Trophoblast cell (in vitro differentiated cells and primary cell): ENCODE results near the gene OSBPL3.

Experiments
- DNase-seq, 2 donors: peaks; one replicate each; pipeline ENCODE4 v3.0.0-alpha.2; 2016
- H2AFZ ChIP-seq: 2 replicates; pipeline ENCODE4 v1.6.1; 2013; ENCODE audit warnings: low read length, moderate library complexity, mild to moderate bottlenecking; ENCODE audit not compliant: insufficient read depth, poor library complexity
- H2AK5ac ChIP-seq: 2 replicates; pipeline ENCODE4 v1.6.1; 2013; ENCODE audit warnings: mild to moderate bottlenecking, low read length
- H2BK120ac ChIP-seq: 2 replicates; pipeline ENCODE4 v1.6.1; 2013; ENCODE audit warnings: low read length, mild to moderate bottlenecking, moderate library complexity; ENCODE audit not compliant: insufficient read depth, poor library complexity
- H2BK12ac ChIP-seq: 2 replicates; pipeline ENCODE4 v1.6.1; 2013; ENCODE audit warnings: mild to moderate bottlenecking, low read length, moderate library complexity
- H2BK5ac ChIP-seq: 2 replicates; pipeline ENCODE4 v1.6.1; 2013; ENCODE audit warnings: low read length, low read depth, moderate library complexity, mild to moderate bottlenecking; ENCODE audit not compliant: poor library complexity
- H3K14ac ChIP-seq: 2 replicates; pipeline ENCODE4 v1.6.1; 2013; ENCODE audit warnings: mild to moderate bottlenecking, low read length
- H3K18ac ChIP-seq: 2 replicates; pipeline ENCODE4 v1.6.1; 2013; ENCODE audit warnings: mild to moderate bottlenecking, low read length
- H3K23ac ChIP-seq: 2 replicates; pipeline ENCODE4 v1.6.1; 2013; ENCODE audit warnings: low read length
- H3K27ac ChIP-seq: 2 replicates; pipeline ENCODE4 v1.5.1; 2013; ENCODE audit warnings: low read depth, mild to moderate bottlenecking, inconsistent platforms, low read length, moderate library complexity
- H3K27me3 ChIP-seq: 2 replicates; pipeline ENCODE4 v1.6.1; 2013; ENCODE audit warnings: inconsistent platforms, mild to moderate bottlenecking, low read length, moderate library complexity; ENCODE audit not compliant: insufficient read depth
- H3K36me3 ChIP-seq, 2 experiments: 1 replicate in 1 of 2; 2 replicates in 1 of 2; pipeline ENCODE4 v1.6.1; 2013; ENCODE audit warnings: low read length in 2 of 2, mild to moderate bottlenecking in 2 of 2, moderate library complexity in 1 of 2; ENCODE audit not compliant: insufficient read depth in 2 of 2, control insufficient read depth in 1 of 2
- H3K4ac ChIP-seq: 2 replicates; pipeline ENCODE4 v1.6.1; 2013; ENCODE audit warnings: low read depth, mild to moderate bottlenecking, low read length, moderate library complexity
- H3K4me1 ChIP-seq, 2 experiments: 1 replicate in 1 of 2; 2 replicates in 1 of 2; pipeline ENCODE4 v1.6.1; 2013; ENCODE audit warnings: low read length in 2 of 2, mild to moderate bottlenecking in 2 of 2, moderate library complexity in 1 of 2; ENCODE audit not compliant: insufficient read depth in 2 of 2, control insufficient read depth in 1 of 2
- H3K4me2 ChIP-seq: 2 replicates; pipeline ENCODE4 v1.6.1; 2013; ENCODE audit warnings: inconsistent platforms, mild to moderate bottlenecking, low read length, moderate library complexity
- H3K4me3 ChIP-seq: 2 replicates; pipeline ENCODE4 v1.5.1; 2013; ENCODE audit warnings: mild to moderate bottlenecking, low read depth, low read length, inconsistent platforms
- H3K79me1 ChIP-seq: one replicate; pipeline ENCODE4 v1.6.1; 2013; ENCODE audit warnings: low read length
- H3K79me2 ChIP-seq: 2 replicates; pipeline ENCODE4 v1.6.1; 2013; ENCODE audit warnings: low read length, mild to moderate bottlenecking; ENCODE audit not compliant: control insufficient read depth, insufficient read depth, poor library complexity
- H3K9ac ChIP-seq: 2 replicates; pipeline ENCODE4 v1.6.1; 2013; ENCODE audit warnings: mild to moderate bottlenecking, low read length
- H3K9me3 ChIP-seq: 2 replicates; pipeline ENCODE4 v1.6.1; 2013; ENCODE audit warnings: low read depth, mild to moderate bottlenecking, control low read depth, inconsistent platforms, low read length; ENCODE audit not compliant: insufficient read depth
- H4K12ac ChIP-seq: 2 replicates; pipeline ENCODE4 v1.6.1; 2013; ENCODE audit warnings: low read depth, mild to moderate bottlenecking, low read length, moderate library complexity
- H4K8ac ChIP-seq: 2 replicates; pipeline ENCODE4 v1.6.1; 2013; ENCODE audit warnings: low read depth, mild to moderate bottlenecking, low read length, moderate library complexity
- H4K91ac ChIP-seq: one replicate; pipeline ENCODE4 v1.6.1; 2013; ENCODE audit warnings: low read depth, mild to moderate bottlenecking, low read length, moderate library complexity
- WGBS: extraction: QIAGEN DNeasy Blood & Tissue Kit; methylation state at CpG from one replicate; pipeline ENCODE4 v1.1.7; 2013; ENCODE audit warnings: missing lambda C conversion rate; ENCODE audit not compliant: insufficient read length, insufficient coverage; ENCODE audit errors: extremely low coverage; 5-methylcytosine and 5-hydroxymethylcytosine counted together

OSBPL3 gene

DNA sequence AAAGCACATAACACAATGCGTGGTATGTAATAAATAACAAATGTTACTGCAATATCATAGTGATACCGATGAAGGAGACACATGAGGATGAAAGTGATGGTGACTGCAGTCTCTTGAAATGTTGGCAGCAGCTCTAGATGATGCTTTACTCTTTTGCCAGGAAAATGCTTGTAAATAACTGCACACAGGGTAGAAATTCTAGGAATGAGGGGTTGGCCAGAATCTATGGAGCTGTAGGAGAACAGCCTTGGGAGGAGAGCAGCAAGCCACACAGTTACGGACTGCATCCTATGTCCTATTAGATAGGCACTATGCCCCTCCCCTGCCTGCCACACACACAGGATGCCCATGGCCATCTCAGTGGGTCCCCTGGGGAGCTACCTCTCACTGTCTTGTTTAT, 125.1 kb downstream of the OSBPL3 start:
- WGBS: no CpG with 5 or more reads among the region's 3 CpGs
- H3K27ac ChIP-seq: no peak overlapping the region
- DNase-seq: no peak

DNA sequence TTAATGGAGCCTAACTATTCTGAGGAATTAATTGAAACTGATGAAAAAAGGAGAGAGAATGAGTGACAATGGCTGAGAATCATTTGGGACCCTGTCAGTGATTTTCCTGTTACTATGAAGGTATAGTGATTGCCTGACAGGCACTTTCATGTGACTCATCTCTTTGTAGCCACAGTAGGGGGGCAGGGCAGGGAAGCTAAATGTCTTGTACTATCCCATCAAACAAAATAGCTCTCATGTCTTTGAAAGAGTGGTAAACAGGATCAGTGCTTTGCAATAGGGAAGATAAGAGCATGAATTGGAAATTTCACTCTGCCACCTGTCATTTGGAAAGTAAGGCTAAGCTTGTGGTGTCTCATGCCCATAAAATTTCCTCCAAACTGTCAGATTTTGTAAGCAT, 128.2 kb downstream of the OSBPL3 start:
- H3K4ac ChIP-seq: no peak overlapping the region

More for the DNA sequence above, 125.1 kb downstream of the OSBPL3 start:
- Histone ChIP-seq H2BK5ac (no peak overlapping the region), H3K23ac (no peak overlapping the region), H3K9me3 (no peaks in the 10 kb centered on the region), H3K79me2 (no peaks in the 10 kb centered on the region), H3K36me3 (no peaks in the 10 kb centered on the region), H3K18ac (no peak overlapping the region), H2AK5ac (no peak overlapping the region), H2AFZ (no peak overlapping the region), H3K4me1 (peaks cover 3 to 5% of the 10 kb centered on the region in 2 experiments), H3K9ac (no peak overlapping the region), H4K8ac (no peak overlapping the region), H2BK12ac (no peak overlapping the region), H4K91ac (no peak overlapping the region), H3K79me1 (no peaks in the 10 kb centered on the region), H4K12ac (no peak overlapping the region), H3K4me2 (no peak overlapping the region), H3K27me3 (no peaks in the 10 kb centered on the region), H3K4ac (no peak overlapping the region), H2BK120ac (no peak overlapping the region), H3K4me3 (no peak overlapping the region), H3K14ac (no peak overlapping the region)

GRCh38 chr7:24848878-24849277, 131.1 kb downstream of the OSBPL3 start:
- H2BK12ac ChIP-seq: no peak overlapping the region
- WGBS: no CpG with 5 or more reads among the region's 16 CpGs
- H3K23ac ChIP-seq: no peak overlapping the region
- peaks cover 0 to 3% of the 10 kb centered on the region in 2 experiments for H3K36me3 ChIP-seq
- no peak overlapping the region for H3K18ac ChIP-seq
- no peaks in the 10 kb centered on the region for H3K27me3 ChIP-seq
- H3K27ac ChIP-seq: no peak overlapping the region
- no peak overlapping the region for H3K9ac ChIP-seq
- H2AK5ac ChIP-seq: no peak overlapping the region
- no peak overlapping the region for H2BK120ac ChIP-seq
- no peaks in the 10 kb centered on the region for H3K9me3 ChIP-seq
- no peaks in the 10 kb centered on the region for H3K79me2 ChIP-seq
- H4K12ac ChIP-seq: no peak overlapping the region
- no peak overlapping the region for H3K4me2 ChIP-seq
- H3K4me3 ChIP-seq: no peak overlapping the region
- H3K4me1 ChIP-seq: no peaks in the 10 kb centered on the region
- no peak overlapping the region for H2BK5ac ChIP-seq
- no peak overlapping the region for H4K91ac ChIP-seq
- no peaks in the 10 kb centered on the region for H3K79me1 ChIP-seq
- no peak overlapping the region for H2AFZ ChIP-seq
- no peak overlapping the region for H4K8ac ChIP-seq
- no peak overlapping the region for H3K14ac ChIP-seq
- H3K4ac ChIP-seq: no peak overlapping the region
- no peak for DNase-seq

More for the DNA sequence above, 128.2 kb downstream of the OSBPL3 start:
- Histone ChIP-seq H2BK5ac (no peak overlapping the region), H3K9me3 (no peaks in the 10 kb centered on the region), H3K23ac (no peak overlapping the region), H3K79me1 (no peaks in the 10 kb centered on the region), H3K4me1 (no peaks in the 10 kb centered on the region), H3K4me2 (no peak overlapping the region), H4K12ac (no peak overlapping the region), H3K27ac (no peak overlapping the region), H3K18ac (no peak overlapping the region), H3K9ac (no peak overlapping the region), H2AFZ (no peak overlapping the region), H3K4me3 (no peak overlapping the region), H4K8ac (no peak overlapping the region), H2AK5ac (no peak overlapping the region), H4K91ac (no peak overlapping the region), H2BK120ac (no peak overlapping the region), H3K79me2 (no peaks in the 10 kb centered on the region), H3K14ac (no peak overlapping the region), H3K27me3 (no peaks in the 10 kb centered on the region), H3K36me3 (peaks cover 0 to 3% of the 10 kb centered on the region in 2 experiments), H2BK12ac (no peak overlapping the region)
- DNase-seq: peak; percentile 28 to 49

DNA sequence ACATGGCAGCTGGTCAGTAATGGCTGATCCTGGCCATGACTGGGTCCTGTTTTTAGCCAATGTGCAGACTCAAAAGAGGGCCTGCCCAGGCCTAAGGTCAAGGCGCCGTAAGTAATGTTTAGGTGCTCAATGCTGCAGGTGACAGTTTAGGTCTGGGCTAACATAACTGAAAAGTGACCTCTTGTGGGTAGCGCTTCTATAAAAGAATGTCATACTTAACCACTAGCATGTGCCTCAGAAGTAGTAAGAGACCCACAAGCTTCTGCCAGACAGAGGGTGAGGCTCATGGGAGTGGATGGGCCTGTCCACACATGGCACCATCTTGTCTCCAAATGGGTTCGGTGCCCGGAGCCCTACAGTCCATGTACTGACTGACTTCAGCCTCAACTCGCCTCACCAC, 132.2 kb downstream of the OSBPL3 start:
- no peaks in the 10 kb centered on the region for H3K27me3 ChIP-seq
- H2AK5ac ChIP-seq: no peak overlapping the region
- H3K79me2 ChIP-seq: no peaks in the 10 kb centered on the region
- H3K4ac ChIP-seq: no peak overlapping the region
- no peak overlapping the region for H4K91ac ChIP-seq
- no peak overlapping the region for H4K8ac ChIP-seq
- no peak overlapping the region for H3K18ac ChIP-seq
- H2AFZ ChIP-seq: no peak overlapping the region
- H2BK5ac ChIP-seq: no peak overlapping the region
- H3K9me3 ChIP-seq: no peaks in the 10 kb centered on the region
- H2BK12ac ChIP-seq: no peak overlapping the region
- H2BK120ac ChIP-seq: no peak overlapping the region
- no peak overlapping the region for H3K23ac ChIP-seq
- H3K79me1 ChIP-seq: no peaks in the 10 kb centered on the region
- no peak overlapping the region for H3K9ac ChIP-seq
- DNase-seq: no peak
- H3K14ac ChIP-seq: no peak overlapping the region
- H3K4me2 ChIP-seq: no peak overlapping the region
- no peak overlapping the region for H3K27ac ChIP-seq
- no peak overlapping the region for H4K12ac ChIP-seq
- WGBS: no CpG with 5 or more reads among the region's 6 CpGs
- peaks cover 0 to 3% of the 10 kb centered on the region in 2 experiments for H3K36me3 ChIP-seq
- H3K4me1 ChIP-seq: no peaks in the 10 kb centered on the region
- no peak overlapping the region for H3K4me3 ChIP-seq
